WTC11 (cell line): ENCODE results near the gene CASKIN1. TPM values are rescaled to one million over a fixed set of nuclear protein-coding genes. Genes with fewer than 3 reads are reported as not detected.

Experiments used
- ATAC-seq: fragments of 200-7000 bp; cut with Tn5 transposase; 2 replicates; pipeline ENCODE4 v1.10.0; 2021; ENCODE audit warnings: mild to moderate bottlenecking, moderate library complexity
- CTCF ChIA-PET: fragments of 300-600 bp; sonication (Branson Sonifier 250); formaldehyde crosslinking; loops from one replicate; lab custom pipeline; 2021; ENCODE audit warnings: antibody characterized with exemption; lab: Charles Lee
- POLR2A ChIA-PET: fragments of 350-600 bp; sonication (Branson Sonifier 250); formaldehyde crosslinking; loops from one replicate; lab custom pipeline; 2021; ENCODE audit warnings: antibody characterized with exemption; lab: Charles Lee
- DNase-seq: peaks from one replicate; pipeline ENCODE4 v3.0.0; 2021; ENCODE audit warnings: low spot score
- H3K27ac Mint-ChIP-seq: 2 replicates; pipeline ENCODE4 v1.8.0; 2021; ENCODE audit warnings: mixed read lengths
- H3K27me3 Mint-ChIP-seq: 2 replicates; pipeline ENCODE4 v1.8.0; 2021; ENCODE audit warnings: low read depth, mild to moderate bottlenecking, moderate library complexity, mixed read lengths
- H3K36me3 Mint-ChIP-seq: 2 replicates; pipeline ENCODE4 v1.8.0; 2021; ENCODE audit warnings: mixed read lengths
- H3K4me1 Mint-ChIP-seq: 2 replicates; pipeline ENCODE4 v1.8.0; 2022; ENCODE audit warnings: mixed read lengths
- H3K4me3 Mint-ChIP-seq: 2 replicates; pipeline ENCODE4 v1.8.0; 2021; ENCODE audit warnings: mild to moderate bottlenecking, moderate library complexity, mixed read lengths
- H3K9me3 Mint-ChIP-seq: 2 replicates; pipeline ENCODE4 v1.8.0; 2021; ENCODE audit warnings: mixed read lengths
- AFF4 ChIP-seq: sonication (generic); formaldehyde crosslinking; IDR thresholded peaks from 2 replicates; pipeline ENCODE4 v1.8.1; 2023; ENCODE audit warnings: mild to moderate bottlenecking, missing genetic modification reagents, borderline replicate concordance
- ATF3 ChIP-seq: sonication (generic); formaldehyde crosslinking; conservative IDR thresholded peaks from 2 replicates; pipeline ENCODE4 v1.8.1; 2022; ENCODE audit warnings: mild to moderate bottlenecking, missing genetic modification reagents
- CDX4 ChIP-seq: fragments of 250-450 bp; sonication (Bioruptor Pico); IDR thresholded peaks from 2 replicates; pipeline ENCODE4 v1.9.0; 2021; ENCODE audit warnings: moderate library complexity, mild to moderate bottlenecking, inconsistent platforms, borderline replicate concordance
- E2F1 ChIP-seq: sonication (generic); formaldehyde crosslinking; IDR thresholded peaks from 2 replicates; pipeline ENCODE4 v1.8.0; 2022; ENCODE audit warnings: mild to moderate bottlenecking, missing genetic modification reagents
- GTF2I ChIP-seq: fragments of 250-450 bp; sonication (Bioruptor Pico); conservative IDR thresholded peaks from 2 replicates; pipeline ENCODE4 v1.4.0; 2021; ENCODE audit warnings: mild to moderate bottlenecking
- HMGA2 ChIP-seq: fragments of 250-450 bp; sonication (Bioruptor Pico); IDR thresholded peaks from 2 replicates; pipeline ENCODE4 v1.4.0; 2021; ENCODE audit warnings: mild to moderate bottlenecking, moderate library complexity
- HMGXB4 ChIP-seq: sonication (generic); formaldehyde crosslinking; IDR thresholded peaks from 2 replicates; pipeline ENCODE4 v1.8.1; 2023; ENCODE audit warnings: mild to moderate bottlenecking, moderate library complexity, missing genetic modification reagents
- IRF2 ChIP-seq: sonication (generic); formaldehyde crosslinking; IDR thresholded peaks from 2 replicates; pipeline ENCODE4 v1.8.0; 2022; ENCODE audit warnings: low read depth, missing genetic modification reagents, borderline replicate concordance
- JUN ChIP-seq: sonication (generic); formaldehyde crosslinking; IDR thresholded peaks from 2 replicates; pipeline ENCODE4 v1.8.0; 2023; ENCODE audit warnings: mild to moderate bottlenecking, missing genetic modification reagents
- MYBL2 ChIP-seq: sonication (generic); formaldehyde crosslinking; IDR thresholded peaks from 2 replicates; pipeline ENCODE4 v1.8.1; 2023; ENCODE audit warnings: mild to moderate bottlenecking, moderate library complexity, missing genetic modification reagents
- NFE2L1 ChIP-seq: sonication (generic); formaldehyde crosslinking; IDR thresholded peaks from 2 replicates; pipeline ENCODE4 v1.8.1; 2023; ENCODE audit warnings: missing genetic modification reagents
- NR1H2 ChIP-seq: sonication (generic); formaldehyde crosslinking; IDR thresholded peaks from 2 replicates; pipeline ENCODE4 v1.9.0; 2021; ENCODE audit warnings: mild to moderate bottlenecking, moderate library complexity, missing genetic modification reagents
- NR2C2 ChIP-seq: sonication (generic); formaldehyde crosslinking; IDR thresholded peaks from 2 replicates; pipeline ENCODE4 v1.8.0; 2022; ENCODE audit warnings: mild to moderate bottlenecking, missing genetic modification reagents
- NR3C1 ChIP-seq: sonication (generic); formaldehyde crosslinking; conservative IDR thresholded peaks from 2 replicates; pipeline ENCODE4 v1.8.1; 2023; ENCODE audit warnings: low read depth, mild to moderate bottlenecking, missing genetic modification reagents
- OVOL2 ChIP-seq: fragments of 250-450 bp; sonication (Bioruptor Pico); IDR thresholded peaks from 2 replicates; pipeline ENCODE4 v1.9.0; 2021; ENCODE audit warnings: mild to moderate bottlenecking, borderline replicate concordance
- SMAD3 ChIP-seq: sonication (generic); formaldehyde crosslinking; IDR thresholded peaks from 2 replicates; pipeline ENCODE4 v1.8.0; 2022; ENCODE audit warnings: missing genetic modification reagents, mild to moderate bottlenecking, borderline replicate concordance
- STAT6 ChIP-seq: sonication (generic); formaldehyde crosslinking; conservative IDR thresholded peaks from 2 replicates; pipeline ENCODE4 v1.8.1; 2023; ENCODE audit warnings: mild to moderate bottlenecking, low read depth, missing genetic modification reagents, moderate library complexity
- TEAD4 ChIP-seq: sonication (generic); formaldehyde crosslinking; IDR thresholded peaks from 2 replicates; pipeline ENCODE4 v1.8.0; 2022; ENCODE audit warnings: mild to moderate bottlenecking, missing genetic modification reagents
- ZNF232 ChIP-seq: sonication (generic); formaldehyde crosslinking; IDR thresholded peaks from 2 replicates; pipeline ENCODE4 v1.8.0; 2022; ENCODE audit warnings: mild to moderate bottlenecking, missing genetic modification reagents
- ZNF425 ChIP-seq: fragments of 250-450 bp; sonication (Bioruptor Pico); conservative IDR thresholded peaks from 2 replicates; pipeline ENCODE4 v1.9.0; 2021; ENCODE audit warnings: mild to moderate bottlenecking
- total RNA-seq: library from RNA; stranded (reverse); gene quantifications from 3 replicates; pipeline ENCODE4 v1.2.3, GENCODE V29; 2021

The CASKIN1 gene
- total RNA-seq, 1 experiment from 2014 or later, result 9.4 TPM

GRCh38 chr16:2163211-2163881 lies 33.1 kb downstream of the CASKIN1 start:
- Mint-ChIP-seq H3K27me3 (no peaks in the 10 kb centered on the region), H3K36me3 (peaks cover 18% of the 10 kb centered on the region), H3K9me3 (no peaks in the 10 kb centered on the region), H3K4me3 (no peak overlapping the region), H3K27ac (peak overlapping the region; percentile 36; the same call in 1 of the 2 replicates), H3K4me1 (peaks cover 6% of the 10 kb centered on the region)
- DNase-seq (no peak), ATAC-seq (no peak)
- no peak for TF ChIP-seq STAT6
- TF ChIP-seq OVOL2 (CRISPR knock-in tag), result no peak
- no peak for TF ChIP-seq E2F1
- TF ChIP-seq CDX4 (CRISPR knock-in tag), result no peak
- no peak for TF ChIP-seq TEAD4 (CRISPR knock-in tag)
- TF ChIP-seq IRF2 (CRISPR knock-in tag), result no peak
- no peak for TF ChIP-seq NR3C1 (CRISPR knock-in tag)
- TF ChIP-seq NFE2L1 (CRISPR knock-in tag), result no peak
- TF ChIP-seq NR2C2 (CRISPR knock-in tag), result no peak
- no peak for TF ChIP-seq ZNF425
- no peak for TF ChIP-seq HMGA2 (CRISPR knock-in tag)
- POLR2A ChIA-PET, result no interaction called here
- CTCF ChIA-PET, result no interaction called here

- no peaks in the 10 kb centered on the region for H3K27me3 Mint-ChIP-seq
- no peaks in the 10 kb centered on the region for H3K9me3 Mint-ChIP-seq
- ChIA-PET POLR2A (no interaction called here), CTCF (no interaction called here)
- DNase-seq, result no peak
- H3K4me3 Mint-ChIP-seq, result no peak overlapping the region
- H3K27ac Mint-ChIP-seq, result no peak overlapping the region
- ATAC-seq, result no peak
- H3K36me3 Mint-ChIP-seq, result peaks cover 13% of the 10 kb centered on the region
- peaks cover 11% of the 10 kb centered on the region for H3K4me1 Mint-ChIP-seq
- no peak for TF ChIP-seq SMAD3 (CRISPR knock-in tag)
- TF ChIP-seq AFF4 (CRISPR knock-in tag), result no peak
- TF ChIP-seq ATF3 (CRISPR knock-in tag), result no peak
- no peak for TF ChIP-seq MYBL2 (CRISPR knock-in tag)
- no peak for TF ChIP-seq E2F1
- no peak for TF ChIP-seq NR1H2
- TF ChIP-seq ZNF232 (CRISPR knock-in tag), result no peak
- TF ChIP-seq HMGA2 (CRISPR knock-in tag), result no peak
- TF ChIP-seq JUN (CRISPR knock-in tag), result no peak
- TF ChIP-seq GTF2I (CRISPR knock-in tag), result no peak
- TF ChIP-seq HMGXB4, result no peak
These were observed 33.7 kb downstream of the CASKIN1 start for GRCh38 chr16:2162676-2163118.
